Hepatic stellate cell (primary cell): ENCODE results near the gene GNB1.
"Not testable (repeated sequence)": the region's sequence is repeated elsewhere in the genome, so short reads cannot be mapped to it uniquely, and the experiment has no call there.

Experiments used
- DNase-seq: peaks from one replicate; pipeline ENCODE4 v3.0.0; 2011; ENCODE audit warnings: low spot score

The GNB1 gene

GRCh38 chr1:1760715-1761114 is 130.2 kb downstream of the GNB1 start:
- no peak for DNase-seq

- DNase-seq = no peak
Observed at GRCh38 chr1:1760345-1760650, 130.6 kb downstream of the GNB1 start.

DNA sequence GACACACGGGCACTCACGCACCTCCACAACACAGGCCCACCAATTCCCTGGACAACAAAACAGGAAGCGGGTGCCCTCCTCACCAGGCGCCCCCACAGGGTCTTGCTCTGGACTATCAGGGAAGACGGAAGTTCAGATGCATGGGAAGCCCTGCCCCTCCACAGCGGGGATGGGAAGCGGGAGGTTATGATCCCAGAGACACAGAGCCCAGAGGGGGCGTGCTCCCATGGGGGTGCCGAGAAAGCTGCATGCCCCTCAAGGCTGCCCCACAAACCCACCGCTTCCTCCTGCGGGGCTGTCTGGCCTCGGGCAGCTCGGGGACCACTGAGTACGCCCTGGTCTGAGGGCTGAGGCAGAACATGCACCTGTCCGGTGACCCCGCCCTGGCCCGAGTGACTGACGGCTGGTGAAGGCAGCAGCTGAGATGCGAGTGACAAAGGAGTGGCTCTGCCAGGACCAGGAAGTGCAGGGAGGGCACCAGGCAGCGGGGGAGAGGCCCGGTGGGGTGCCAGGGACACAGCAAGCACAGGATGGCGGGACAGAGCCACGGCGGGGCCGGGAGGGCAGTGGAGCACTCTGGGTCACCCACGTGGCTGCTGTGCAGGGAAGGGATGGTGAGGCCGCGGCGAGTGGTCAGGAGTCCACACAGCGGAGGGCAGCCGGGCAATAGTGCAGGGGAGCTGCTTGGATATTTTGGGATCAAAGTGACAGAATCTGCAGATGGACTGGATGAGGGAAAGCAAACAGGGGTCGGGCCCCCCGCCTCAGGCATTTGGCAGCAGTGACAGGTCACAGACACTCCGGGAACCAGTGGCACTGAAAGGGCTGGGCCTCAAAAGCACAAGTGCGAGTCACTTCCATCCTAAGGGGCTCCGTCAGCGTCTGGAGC is 131.2 kb downstream of the GNB1 start:
- DNase-seq = no peak

DNA sequence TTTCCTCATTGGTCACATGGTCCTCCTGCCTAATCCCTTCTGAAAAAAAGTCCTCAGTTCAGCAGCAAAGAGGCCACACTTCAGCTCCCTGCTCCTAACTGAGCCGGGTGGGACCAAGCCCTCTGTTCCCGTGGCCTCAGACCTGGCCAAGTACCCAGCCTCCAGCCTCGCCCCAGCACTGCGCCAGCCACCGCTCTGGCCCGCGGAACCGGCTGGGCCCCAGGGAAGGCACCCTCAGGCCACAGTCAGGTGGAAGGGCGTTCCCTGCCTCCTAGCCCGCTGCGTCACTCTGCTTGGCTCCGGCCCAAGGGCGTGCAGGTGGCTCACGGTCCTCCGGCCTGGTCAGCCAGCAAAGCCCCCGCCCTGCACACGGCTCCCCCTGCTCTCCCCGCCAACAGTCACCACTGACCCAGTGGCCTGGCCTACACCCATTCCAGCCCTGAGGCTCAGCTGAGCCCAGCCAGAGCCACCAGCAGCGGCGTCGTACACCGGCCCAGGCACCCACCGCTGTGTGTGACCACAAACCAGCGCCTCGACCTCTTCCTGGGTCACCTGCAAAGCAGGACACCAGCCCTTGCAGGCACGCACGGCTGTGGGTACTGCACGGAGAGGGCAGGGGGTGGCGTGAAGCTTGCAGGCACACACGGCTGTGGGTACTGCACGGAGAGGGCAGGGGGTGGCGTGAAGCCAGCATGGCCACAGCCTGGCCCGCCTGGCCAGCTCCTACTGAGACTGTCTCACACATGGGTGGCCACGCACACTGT is 132.0 kb downstream of the GNB1 start:
- no peak for DNase-seq

DNA sequence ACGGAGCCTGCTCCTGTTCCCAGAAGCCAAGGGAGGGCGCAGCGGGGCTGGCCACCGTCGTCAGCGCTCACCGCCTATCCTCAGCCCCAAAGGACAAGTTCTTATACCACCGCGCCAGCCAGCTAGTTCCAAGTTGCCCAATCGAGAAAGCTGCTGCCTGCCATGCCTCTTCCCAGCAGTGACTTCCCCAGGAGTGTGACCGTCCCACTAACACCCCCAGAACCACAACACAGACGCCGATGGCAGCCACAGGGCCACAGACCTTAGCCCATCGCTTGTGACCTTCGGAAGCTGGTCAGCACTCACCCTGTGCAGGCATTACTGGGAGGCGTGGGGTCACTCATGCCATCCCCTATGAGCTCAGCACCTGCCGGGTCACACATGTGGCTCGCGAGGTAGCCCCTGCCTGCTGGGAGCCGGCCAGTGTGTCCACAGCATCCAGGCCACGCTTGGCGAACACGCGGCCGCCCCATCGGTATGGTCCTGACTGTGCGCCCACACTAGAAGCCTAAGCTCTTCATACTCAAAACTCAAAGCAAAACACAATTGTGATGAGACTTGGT is 132.7 kb downstream of the GNB1 start:
- DNase-seq = no peak

GRCh38 chr1:1757422-1758058 is 133.3 kb downstream of the GNB1 start:
- DNase-seq = no peak

- DNase-seq = no peak
Observed at GRCh38 chr1:1756661-1757421, 134.0 kb downstream of the GNB1 start.

GRCh38 chr1:1755852-1756251 is 135.0 kb downstream of the GNB1 start:
- no peak for DNase-seq

DNA sequence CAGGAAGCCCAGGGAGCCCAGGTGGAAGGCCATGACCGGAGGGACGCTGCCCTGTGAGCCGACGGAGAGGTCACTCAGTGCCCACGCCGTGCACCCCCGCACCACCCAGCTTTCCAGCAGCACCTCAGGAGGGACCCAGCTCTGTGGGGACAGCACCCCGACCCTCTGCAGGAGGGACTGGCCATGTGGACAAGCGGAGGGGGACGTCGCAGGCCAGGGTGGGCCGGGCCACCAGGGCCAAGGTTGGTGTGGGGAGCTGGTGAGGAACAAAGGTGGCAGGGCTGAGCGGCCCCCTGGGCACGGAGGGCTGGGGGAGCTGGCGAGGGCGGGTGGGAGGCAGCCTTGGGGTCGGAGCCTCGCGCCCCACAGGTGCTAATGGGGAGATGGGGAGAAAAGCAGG is 135.5 kb downstream of the GNB1 start:
- no peak for DNase-seq

DNA sequence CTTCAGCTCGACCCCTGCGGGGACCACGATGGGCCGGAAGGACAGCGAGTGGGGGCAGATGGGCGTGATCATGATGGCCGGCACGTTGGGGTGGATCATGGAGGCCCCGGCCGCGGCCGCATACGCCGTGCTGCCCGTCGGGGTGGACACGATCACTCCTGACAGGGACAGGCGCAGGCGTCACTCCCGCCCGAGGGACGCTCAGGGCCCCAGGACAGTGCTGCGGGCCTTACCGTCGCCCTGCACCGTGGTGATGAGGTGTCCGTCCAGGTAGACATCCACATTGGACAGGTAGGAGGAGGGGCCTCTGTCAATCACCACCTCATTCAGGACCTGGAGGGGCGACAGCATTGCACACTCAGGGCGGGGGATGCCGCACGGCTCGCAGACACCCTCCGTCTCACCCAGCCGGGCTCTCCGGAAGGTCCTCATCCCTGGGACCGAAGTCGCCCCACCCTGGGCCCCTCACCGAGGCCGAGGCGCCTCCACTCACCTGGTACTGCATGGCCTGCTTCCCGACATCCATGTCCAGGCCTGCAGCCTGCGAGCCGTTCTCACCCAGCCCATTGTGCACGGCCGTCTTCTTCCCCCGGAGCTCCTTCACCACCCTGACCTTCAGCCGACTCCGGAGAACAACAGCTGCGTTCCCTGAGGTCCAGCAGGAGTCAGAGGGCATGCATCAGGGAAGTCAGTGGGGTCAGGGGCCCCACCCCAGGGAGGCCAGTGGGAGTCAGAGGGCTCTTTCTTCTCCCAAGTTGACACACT is 136.7 kb downstream of the GNB1 start:
- DNase-seq = no peak

- no peak for DNase-seq
Observed at GRCh38 chr1:1753607-1754005, 137.3 kb downstream of the GNB1 start.

- no peak for DNase-seq
Observed at GRCh38 chr1:1752636-1753606, 138.0 kb downstream of the GNB1 start.

DNA sequence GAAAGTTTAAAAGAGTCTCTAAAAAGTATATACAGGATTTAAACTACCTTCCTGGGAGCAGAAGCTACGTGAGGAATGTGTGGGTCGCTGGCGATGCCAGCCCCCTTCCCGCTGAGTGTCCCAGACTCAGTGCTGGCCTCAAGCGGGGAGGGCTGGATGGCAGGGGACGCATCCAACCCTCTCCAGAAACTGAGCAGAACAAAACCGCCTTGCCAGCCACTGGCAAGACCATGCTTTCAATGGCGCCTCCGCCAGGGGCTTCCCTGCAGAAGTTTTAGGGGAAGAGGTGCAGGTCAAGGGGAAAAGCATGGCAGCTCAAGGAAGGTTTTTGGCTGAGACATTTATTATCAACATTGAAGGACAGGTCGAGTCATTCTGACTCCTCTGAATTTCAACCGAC is 138.7 kb downstream of the GNB1 start:
- no peak for DNase-seq

DNA sequence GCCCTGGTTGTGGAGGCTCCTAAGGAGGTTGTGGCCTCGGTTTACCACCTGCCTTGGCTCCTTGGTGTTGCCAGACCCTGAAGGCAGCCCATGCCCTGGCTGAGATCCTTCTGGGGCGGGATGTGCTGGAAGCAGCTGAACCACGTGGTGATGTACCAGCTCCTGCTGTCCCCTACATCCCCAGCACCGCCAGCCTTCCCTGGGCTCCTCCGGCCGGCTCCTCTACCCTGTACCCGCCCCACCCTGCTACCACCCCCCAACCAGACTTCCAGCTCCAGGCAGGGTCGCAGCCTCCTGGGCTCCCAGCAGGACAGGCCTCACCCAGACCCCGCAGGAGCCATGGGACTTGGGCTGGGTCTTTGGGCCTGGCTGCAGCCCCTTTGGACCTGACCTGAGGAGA is 140.9 kb downstream of the GNB1 start:
- DNase-seq = not testable (repeated sequence)

- DNase-seq = no peak
Observed at GRCh38 chr1:1748686-1749321, 142.1 kb downstream of the GNB1 start.

- not testable (repeated sequence) for DNase-seq
Observed at GRCh38 chr1:1746566-1746909, 144.3 kb downstream of the GNB1 start.

- DNase-seq = peak; percentile 48
Observed at GRCh38 chr1:1745651-1746565, 145.0 kb downstream of the GNB1 start.

GRCh38 chr1:1742529-1742928 is 148.4 kb downstream of the GNB1 start:
- DNase-seq = not testable (repeated sequence)
